ENCODE data around the gene CCDC92B.
"Not testable (repeated sequence)": the region's sequence is repeated elsewhere in the genome, so short reads cannot be mapped to it uniquely, and the experiment has no call there.

CCDC92B gene

GRCh38 chr17:2786176-2786881 is 36.9 kb upstream of the CCDC92B start:
- Histone ChIP-seq H3K4me1 (ENCODE audit: insufficient read depth, low read length) (no peaks in the 10 kb centered on the region), H3K27ac (ENCODE audit: low read length) (no peak overlapping the region), H3K27me3 (ENCODE audit: insufficient read depth, low read length) (no peaks in the 10 kb centered on the region), H3K9me3 (ENCODE audit: insufficient read depth, low read depth, low read length) (no peaks in the 10 kb centered on the region), H3K9ac (ENCODE audit: low read depth, low read length) (no peak overlapping the region), H3K4me3 (ENCODE audit: low read length) (no peak overlapping the region), H3K36me3 (ENCODE audit: insufficient read depth, low read depth, low read length) (no peaks in the 10 kb centered on the region)

GRCh38 chr17:2785376-2785775 is 35.9 kb upstream of the CCDC92B start:
- H3K4me1 ChIP-seq (ENCODE audit: insufficient read depth, low read length); H3K4me3 ChIP-seq (ENCODE audit: low read length); H3K27me3 ChIP-seq (ENCODE audit: insufficient read depth, low read length); H3K36me3 ChIP-seq (ENCODE audit: insufficient read depth, low read depth, low read length); H3K27ac ChIP-seq (ENCODE audit: low read length); H3K9ac ChIP-seq (ENCODE audit: low read depth, low read length); H3K9me3 ChIP-seq (ENCODE audit: insufficient read depth, low read depth, low read length): not testable (repeated sequence)

- H3K4me3 ChIP-seq (ENCODE audit: low read length), result no peak overlapping the region
- H3K27me3 ChIP-seq (ENCODE audit: insufficient read depth, low read length), result no peaks in the 10 kb centered on the region
- H3K27ac ChIP-seq (ENCODE audit: low read length), result no peak overlapping the region
- no peak overlapping the region for H3K9ac ChIP-seq (ENCODE audit: low read depth, low read length)
- no peaks in the 10 kb centered on the region for H3K36me3 ChIP-seq (ENCODE audit: insufficient read depth, low read depth, low read length)
- no peaks in the 10 kb centered on the region for H3K4me1 ChIP-seq (ENCODE audit: insufficient read depth, low read length)
- H3K9me3 ChIP-seq (ENCODE audit: insufficient read depth, low read depth, low read length), result no peaks in the 10 kb centered on the region
These were observed 35.4 kb upstream of the CCDC92B start for GRCh38 chr17:2784864-2785263.

GRCh38 chr17:2783310-2784030 is 34.0 kb upstream of the CCDC92B start:
- H3K27ac ChIP-seq (ENCODE audit: low read length), result no peak overlapping the region

GRCh38 chr17:2782055-2782454 is 32.6 kb upstream of the CCDC92B start:
- Histone ChIP-seq H3K9me3 (ENCODE audit: insufficient read depth, low read depth, low read length) (no peaks in the 10 kb centered on the region), H3K27ac (ENCODE audit: low read length) (no peak overlapping the region), H3K27me3 (ENCODE audit: insufficient read depth, low read length) (peaks cover 14% of the 10 kb centered on the region), H3K36me3 (ENCODE audit: insufficient read depth, low read depth, low read length) (no peaks in the 10 kb centered on the region), H3K4me1 (ENCODE audit: insufficient read depth, low read length) (no peaks in the 10 kb centered on the region), H3K9ac (ENCODE audit: low read depth, low read length) (no peak overlapping the region), H3K4me3 (ENCODE audit: low read length) (no peak overlapping the region)

More at GRCh38 chr17:2783310-2784030, 34.0 kb upstream of the CCDC92B start:
- no peaks in the 10 kb centered on the region for H3K4me1 ChIP-seq (ENCODE audit: insufficient read depth, low read length)
- H3K9me3 ChIP-seq (ENCODE audit: insufficient read depth, low read depth, low read length), result no peaks in the 10 kb centered on the region
- H3K36me3 ChIP-seq (ENCODE audit: insufficient read depth, low read depth, low read length), result no peaks in the 10 kb centered on the region
- no peak overlapping the region for H3K4me3 ChIP-seq (ENCODE audit: low read length)
- H3K9ac ChIP-seq (ENCODE audit: low read depth, low read length), result no peak overlapping the region
- peaks cover 6% of the 10 kb centered on the region; the same call in 1 of the 2 replicates for H3K27me3 ChIP-seq (ENCODE audit: insufficient read depth, low read length)

- H3K4me3 ChIP-seq (ENCODE audit: low read length); H3K9ac ChIP-seq (ENCODE audit: low read depth, low read length); H3K36me3 ChIP-seq (ENCODE audit: insufficient read depth, low read depth, low read length); H3K27ac ChIP-seq (ENCODE audit: low read length); H3K9me3 ChIP-seq (ENCODE audit: insufficient read depth, low read depth, low read length); H3K4me1 ChIP-seq (ENCODE audit: insufficient read depth, low read length): not testable (repeated sequence)
- peaks cover 17% of the 10 kb centered on the region for H3K27me3 ChIP-seq (ENCODE audit: insufficient read depth, low read length)
These were observed 32.1 kb upstream of the CCDC92B start for GRCh38 chr17:2781598-2781997.

- Histone ChIP-seq H3K4me3 (ENCODE audit: low read length) (no peak overlapping the region), H3K36me3 (ENCODE audit: insufficient read depth, low read depth, low read length) (no peaks in the 10 kb centered on the region), H3K27ac (ENCODE audit: low read length) (no peak overlapping the region), H3K27me3 (ENCODE audit: insufficient read depth, low read length) (peaks cover 20% of the 10 kb centered on the region), H3K9ac (ENCODE audit: low read depth, low read length) (no peak overlapping the region), H3K9me3 (ENCODE audit: insufficient read depth, low read depth, low read length) (no peaks in the 10 kb centered on the region), H3K4me1 (ENCODE audit: insufficient read depth, low read length) (no peaks in the 10 kb centered on the region)
These were observed 31.5 kb upstream of the CCDC92B start for GRCh38 chr17:2780931-2781454.

- Histone ChIP-seq H3K27ac (ENCODE audit: low read length) (no peak overlapping the region), H3K9me3 (ENCODE audit: insufficient read depth, low read depth, low read length) (no peaks in the 10 kb centered on the region), H3K9ac (ENCODE audit: low read depth, low read length) (no peak overlapping the region), H3K4me3 (ENCODE audit: low read length) (no peak overlapping the region), H3K36me3 (ENCODE audit: insufficient read depth, low read depth, low read length) (no peaks in the 10 kb centered on the region), H3K4me1 (ENCODE audit: insufficient read depth, low read length) (no peaks in the 10 kb centered on the region), H3K27me3 (ENCODE audit: insufficient read depth, low read length) (peaks cover 28% of the 10 kb centered on the region)
These were observed 30.8 kb upstream of the CCDC92B start for GRCh38 chr17:2780256-2780655.

- Histone ChIP-seq H3K4me3 (ENCODE audit: low read length) (no peak overlapping the region), H3K4me1 (ENCODE audit: insufficient read depth, low read length) (no peaks in the 10 kb centered on the region), H3K9me3 (ENCODE audit: insufficient read depth, low read depth, low read length) (no peaks in the 10 kb centered on the region), H3K9ac (ENCODE audit: low read depth, low read length) (no peak overlapping the region), H3K27me3 (ENCODE audit: insufficient read depth, low read length) (peaks cover 32% of the 10 kb centered on the region), H3K27ac (ENCODE audit: low read length) (no peak overlapping the region), H3K36me3 (ENCODE audit: insufficient read depth, low read depth, low read length) (no peaks in the 10 kb centered on the region)
These were observed 30.1 kb upstream of the CCDC92B start for GRCh38 chr17:2779545-2779944.

GRCh38 chr17:2778489-2778888 is 29.0 kb upstream of the CCDC92B start:
- Histone ChIP-seq H3K4me3 (ENCODE audit: low read length) (no peak overlapping the region), H3K4me1 (ENCODE audit: insufficient read depth, low read length) (no peaks in the 10 kb centered on the region), H3K27ac (ENCODE audit: low read length) (no peak overlapping the region), H3K9me3 (ENCODE audit: insufficient read depth, low read depth, low read length) (no peaks in the 10 kb centered on the region), H3K36me3 (ENCODE audit: insufficient read depth, low read depth, low read length) (no peaks in the 10 kb centered on the region), H3K27me3 (ENCODE audit: insufficient read depth, low read length) (peaks cover 32% of the 10 kb centered on the region), H3K9ac (ENCODE audit: low read depth, low read length) (no peak overlapping the region)

- Histone ChIP-seq H3K4me1 (ENCODE audit: insufficient read depth, low read length) (no peaks in the 10 kb centered on the region), H3K9ac (ENCODE audit: low read depth, low read length) (peak overlapping the region; percentile 67; the same call in 1 of the 2 replicates), H3K27ac (ENCODE audit: low read length) (no peak overlapping the region), H3K36me3 (ENCODE audit: insufficient read depth, low read depth, low read length) (no peaks in the 10 kb centered on the region), H3K27me3 (ENCODE audit: insufficient read depth, low read length) (peaks cover 32% of the 10 kb centered on the region), H3K4me3 (ENCODE audit: low read length) (peak overlapping the region; percentile 87), H3K9me3 (ENCODE audit: insufficient read depth, low read depth, low read length) (no peaks in the 10 kb centered on the region)
These were observed 27.9 kb upstream of the CCDC92B start for GRCh38 chr17:2777242-2777867.
